SKM-1 (cell line): ENCODE measurements around the gene SLC1A7.

Experiments
- DNase-seq: peaks from one replicate; lab custom pipeline; 2025; ENCODE audit not compliant: unreplicated experiment; lab: John Stamatoyannopoulos, UW

SLC1A7 gene

GRCh38 chr1:53063744-53064515, 78.5 kb downstream of the SLC1A7 start:
- no peak for DNase-seq

- DNase-seq = no peak
Measured at GRCh38 chr1:53062708-53063591, 79.5 kb downstream of the SLC1A7 start.

GRCh38 chr1:53061859-53062707, 80.4 kb downstream of the SLC1A7 start, which contains the start of gene PODN:
Gene PODN, plus strand, starts transcription at chr1:53062213. Its CDS starts 7,643 bp downstream, at chr1:53069856.
- DNase-seq = no peak

- no peak for DNase-seq
Measured at GRCh38 chr1:53061123-53061858, 81.1 kb downstream of the SLC1A7 start.

GRCh38 chr1:53060579-53060978, 81.9 kb downstream of the SLC1A7 start:
- no peak for DNase-seq

GRCh38 chr1:53057127-53057526, 85.3 kb downstream of the SLC1A7 start:
- no peak for DNase-seq

GRCh38 chr1:53051676-53052075, 90.8 kb downstream of the SLC1A7 start:
- no peak for DNase-seq

GRCh38 chr1:53050310-53050709, 92.1 kb downstream of the SLC1A7 start:
- no peak for DNase-seq

- DNase-seq = no peak
Measured at GRCh38 chr1:53049574-53049967, 92.9 kb downstream of the SLC1A7 start.

GRCh38 chr1:53048960-53049573, 93.4 kb downstream of the SLC1A7 start:
- DNase-seq = no peak

- no peak for DNase-seq
Measured at GRCh38 chr1:53047737-53048736, 94.4 kb downstream of the SLC1A7 start.

GRCh38 chr1:53046930-53047329, 95.5 kb downstream of the SLC1A7 start:
- DNase-seq = no peak

GRCh38 chr1:53044926-53045325, 97.5 kb downstream of the SLC1A7 start:
- no peak for DNase-seq

- DNase-seq = no peak
Measured at GRCh38 chr1:53043271-53043670, 99.2 kb downstream of the SLC1A7 start.

GRCh38 chr1:53038566-53038965, 103.9 kb downstream of the SLC1A7 start:
- no peak for DNase-seq
